ENCODE results near the gene GPC6.

Gene GPC6

DNA sequence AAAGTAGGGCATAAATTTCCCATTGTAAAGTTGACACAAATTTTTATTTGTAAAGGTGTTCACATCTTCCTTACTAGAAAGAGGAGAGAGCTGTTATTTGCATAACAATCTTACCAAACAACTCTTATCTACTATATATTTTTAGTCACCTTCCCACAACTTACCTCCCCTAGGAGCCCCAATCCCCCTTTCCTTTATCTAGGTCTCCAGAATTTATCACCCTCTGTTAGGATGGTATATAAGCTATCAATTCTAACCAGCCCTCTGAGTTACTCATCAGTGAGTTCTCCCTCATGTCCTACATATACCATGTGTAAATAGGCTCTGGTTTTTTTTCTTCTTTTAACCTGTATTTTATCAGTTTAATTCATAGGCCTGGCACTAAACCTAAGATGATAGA lies 1190.7 kb downstream of the GPC6 start:
- no peak overlapping the region for H4K12ac ChIP-seq (ENCODE audit: low read depth, low read length)
- H3K4me2 ChIP-seq (ENCODE audit: low read length), result no peak overlapping the region
- H2AK5ac ChIP-seq (ENCODE audit: low read length), result no peak overlapping the region
- no peak overlapping the region for H3K4me3 ChIP-seq (ENCODE audit: low read depth, low read length)
- no peak overlapping the region for H2BK120ac ChIP-seq (ENCODE audit: insufficient read depth, low read length, poor library complexity)
- no peak overlapping the region for H2BK5ac ChIP-seq (ENCODE audit: low read depth, low read length, poor library complexity)
- no peaks in the 10 kb centered on the region for H3K79me1 ChIP-seq (ENCODE audit: low read length)
- no peak overlapping the region for H3K14ac ChIP-seq (ENCODE audit: low read length)
- peaks cover 2% of the 10 kb centered on the region for H3K9me3 ChIP-seq (ENCODE audit: insufficient read depth, low read depth, low read length)
- H4K8ac ChIP-seq (ENCODE audit: low read depth, low read length), result no peak overlapping the region
- no peak overlapping the region for H3K9ac ChIP-seq (ENCODE audit: low read length)
- no peak overlapping the region for H2AFZ ChIP-seq (ENCODE audit: insufficient read depth, low read length, poor library complexity)
- no peak overlapping the region for H3K18ac ChIP-seq (ENCODE audit: low read length)
- H3K23ac ChIP-seq (ENCODE audit: low read length), result no peak overlapping the region
- no peak for DNase-seq
- H3K36me3 ChIP-seq (ENCODE audit: control insufficient read depth in 1 of 2, insufficient read depth in 2 of 2, low read length in 2 of 2), result no peaks in the 10 kb centered on the region
- no peak overlapping the region for H4K91ac ChIP-seq (ENCODE audit: low read depth, low read length)
- no peak overlapping the region for H3K27ac ChIP-seq (ENCODE audit: low read depth, low read length)
- no peak overlapping the region for H3K4ac ChIP-seq (ENCODE audit: low read depth, low read length)
- H3K4me1 ChIP-seq (ENCODE audit: control insufficient read depth in 1 of 2, insufficient read depth in 2 of 2, low read length in 2 of 2), result no peaks in the 10 kb centered on the region
- no peaks in the 10 kb centered on the region for H3K27me3 ChIP-seq (ENCODE audit: insufficient read depth, low read length)
- H3K79me2 ChIP-seq (ENCODE audit: control insufficient read depth, insufficient read depth, low read length, poor library complexity), result no peaks in the 10 kb centered on the region
- H2BK12ac ChIP-seq (ENCODE audit: low read length), result no peak overlapping the region

DNA sequence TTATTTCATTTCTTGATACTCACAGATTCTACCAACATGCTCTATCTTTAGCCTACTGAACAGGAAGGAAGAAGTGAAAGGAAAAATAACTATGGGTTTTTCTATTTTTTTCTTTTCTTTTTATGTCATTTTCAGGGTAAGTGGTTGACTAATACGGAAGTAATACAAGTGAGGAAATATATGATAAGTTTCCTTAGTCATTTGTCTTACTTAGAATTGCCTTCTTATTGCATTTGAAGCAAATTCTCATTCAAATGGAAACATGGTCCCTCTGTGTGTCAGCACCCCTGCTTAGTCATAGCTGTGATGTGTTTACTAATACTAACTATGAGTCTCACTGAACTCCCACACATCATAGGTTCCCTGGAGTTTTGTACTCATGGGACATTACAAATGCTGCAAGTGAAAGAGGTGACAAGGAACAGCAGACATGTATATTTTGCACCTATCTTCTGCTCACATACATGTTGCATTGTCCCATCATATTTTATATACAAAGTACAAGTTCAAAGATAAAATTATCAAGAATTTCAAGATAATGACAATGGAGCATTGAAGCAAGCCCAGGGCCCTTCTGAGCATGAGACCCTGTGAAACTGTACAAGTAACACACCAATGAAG lies 1192.8 kb downstream of the GPC6 start:
- Histone ChIP-seq H3K79me1 (ENCODE audit: low read length) (no peaks in the 10 kb centered on the region), H2AK5ac (ENCODE audit: low read length) (no peak overlapping the region), H2BK5ac (ENCODE audit: low read depth, low read length, poor library complexity) (no peak overlapping the region), H3K36me3 (ENCODE audit: control insufficient read depth in 1 of 2, insufficient read depth in 2 of 2, low read length in 2 of 2) (no peaks in the 10 kb centered on the region), H3K27ac (ENCODE audit: low read depth, low read length) (no peak overlapping the region), H3K79me2 (ENCODE audit: control insufficient read depth, insufficient read depth, low read length, poor library complexity) (no peaks in the 10 kb centered on the region), H3K27me3 (ENCODE audit: insufficient read depth, low read length) (no peaks in the 10 kb centered on the region), H3K4me3 (ENCODE audit: low read depth, low read length) (no peak overlapping the region), H3K4me2 (ENCODE audit: low read length) (no peak overlapping the region), H2BK12ac (ENCODE audit: low read length) (no peak overlapping the region), H3K23ac (ENCODE audit: low read length) (no peak overlapping the region), H3K9me3 (ENCODE audit: insufficient read depth, low read depth, low read length) (peaks cover 2% of the 10 kb centered on the region), H2BK120ac (ENCODE audit: insufficient read depth, low read length, poor library complexity) (no peak overlapping the region), H3K4ac (ENCODE audit: low read depth, low read length) (no peak overlapping the region), H3K4me1 (ENCODE audit: control insufficient read depth in 1 of 2, insufficient read depth in 2 of 2, low read length in 2 of 2) (no peaks in the 10 kb centered on the region), H2AFZ (ENCODE audit: insufficient read depth, low read length, poor library complexity) (no peak overlapping the region), H4K8ac (ENCODE audit: low read depth, low read length) (no peak overlapping the region), H4K12ac (ENCODE audit: low read depth, low read length) (no peak overlapping the region), H3K9ac (ENCODE audit: low read length) (no peak overlapping the region), H3K14ac (ENCODE audit: low read length) (no peak overlapping the region), H3K18ac (ENCODE audit: low read length) (no peak overlapping the region), H4K91ac (ENCODE audit: low read depth, low read length) (no peak overlapping the region)
- WGBS (ENCODE audit: extremely low coverage, insufficient coverage, insufficient read length), result no CpG with 5 or more reads among the region's 1 CpG
- no peak for DNase-seq

DNA sequence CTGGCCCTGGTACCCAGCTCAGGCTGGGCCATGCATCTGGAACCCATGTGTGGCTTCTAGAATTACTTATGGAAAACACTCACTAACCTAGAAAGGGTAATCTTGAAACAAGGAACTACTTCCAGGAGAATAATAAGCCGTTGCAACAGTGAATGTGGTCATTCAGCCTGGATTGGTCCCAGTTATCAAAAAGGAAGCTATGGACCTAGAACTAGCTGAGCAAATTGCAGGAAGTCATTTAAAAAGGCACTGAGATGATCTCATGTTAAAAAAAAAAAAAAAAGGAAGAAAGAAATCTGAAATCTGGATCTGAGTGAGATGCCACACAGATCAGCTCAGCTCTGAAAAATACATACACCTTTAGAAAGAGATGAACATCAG lies 1193.3 kb downstream of the GPC6 start:
- H3K4me3 ChIP-seq (ENCODE audit: low read depth, low read length), result no peak overlapping the region
- H3K23ac ChIP-seq (ENCODE audit: low read length), result no peak overlapping the region
- no peak overlapping the region for H4K8ac ChIP-seq (ENCODE audit: low read depth, low read length)
- no peak overlapping the region for H2BK120ac ChIP-seq (ENCODE audit: insufficient read depth, low read length, poor library complexity)
- no peak overlapping the region for H2AFZ ChIP-seq (ENCODE audit: insufficient read depth, low read length, poor library complexity)
- H3K27me3 ChIP-seq (ENCODE audit: insufficient read depth, low read length), result no peaks in the 10 kb centered on the region
- H3K79me1 ChIP-seq (ENCODE audit: low read length), result no peaks in the 10 kb centered on the region
- no peak overlapping the region for H2AK5ac ChIP-seq (ENCODE audit: low read length)
- no peak overlapping the region for H3K27ac ChIP-seq (ENCODE audit: low read depth, low read length)
- H3K79me2 ChIP-seq (ENCODE audit: control insufficient read depth, insufficient read depth, low read length, poor library complexity), result no peaks in the 10 kb centered on the region
- H2BK12ac ChIP-seq (ENCODE audit: low read length), result no peak overlapping the region
- H3K9me3 ChIP-seq (ENCODE audit: insufficient read depth, low read depth, low read length), result peaks cover 2% of the 10 kb centered on the region
- no peak overlapping the region for H3K18ac ChIP-seq (ENCODE audit: low read length)
- no peak overlapping the region for H3K4ac ChIP-seq (ENCODE audit: low read depth, low read length)
- H3K4me1 ChIP-seq (ENCODE audit: control insufficient read depth in 1 of 2, insufficient read depth in 2 of 2, low read length in 2 of 2), result no peaks in the 10 kb centered on the region
- no peak overlapping the region for H3K9ac ChIP-seq (ENCODE audit: low read length)
- WGBS (ENCODE audit: extremely low coverage, insufficient coverage, insufficient read length), result no CpG with 5 or more reads among the region's 1 CpG
- no peak overlapping the region for H3K14ac ChIP-seq (ENCODE audit: low read length)
- H4K91ac ChIP-seq (ENCODE audit: low read depth, low read length), result no peak overlapping the region
- no peak overlapping the region for H2BK5ac ChIP-seq (ENCODE audit: low read depth, low read length, poor library complexity)
- no peak overlapping the region for H3K4me2 ChIP-seq (ENCODE audit: low read length)
- DNase-seq, result no peak
- H3K36me3 ChIP-seq (ENCODE audit: control insufficient read depth in 1 of 2, insufficient read depth in 2 of 2, low read length in 2 of 2), result peaks cover 0 to under 1% of the 10 kb centered on the region in 2 experiments
- H4K12ac ChIP-seq (ENCODE audit: low read depth, low read length), result no peak overlapping the region

DNA sequence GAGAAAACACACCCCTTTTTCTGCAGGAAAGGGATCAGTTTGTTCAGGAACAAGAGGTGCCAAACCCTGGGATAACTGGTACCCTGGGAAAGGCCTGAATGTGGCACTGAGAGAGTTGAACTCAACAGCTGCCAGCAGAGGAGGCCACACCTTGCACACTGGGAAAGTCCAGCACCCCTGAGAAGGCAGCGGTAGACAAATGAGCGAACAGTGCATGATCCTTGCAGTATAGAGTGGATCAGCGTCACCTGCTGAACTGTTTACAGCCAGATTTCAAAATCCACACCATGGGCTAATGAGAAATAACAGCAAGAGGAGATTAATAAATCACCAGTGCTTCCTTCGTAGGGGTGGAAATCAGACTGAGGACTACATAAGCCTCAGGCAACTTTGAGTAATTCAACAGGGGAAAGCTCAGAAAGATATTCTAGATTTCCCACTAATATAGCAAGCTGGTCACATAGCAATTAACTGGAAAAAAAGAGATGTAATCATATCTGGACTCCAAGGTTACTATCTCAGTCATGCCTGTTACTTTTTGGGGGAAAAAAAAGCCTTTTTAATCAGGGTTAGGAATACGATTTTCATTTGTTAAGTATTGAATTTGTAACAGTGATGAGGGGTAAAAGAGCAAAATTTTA lies 1200.8 kb downstream of the GPC6 start:
- no peak for DNase-seq
- H2BK5ac ChIP-seq (ENCODE audit: low read depth, low read length, poor library complexity), result no peak overlapping the region
- H2AK5ac ChIP-seq (ENCODE audit: low read length), result no peak overlapping the region
- no peaks in the 10 kb centered on the region for H3K4me1 ChIP-seq (ENCODE audit: control insufficient read depth in 1 of 2, insufficient read depth in 2 of 2, low read length in 2 of 2)
- H3K79me1 ChIP-seq (ENCODE audit: low read length), result no peaks in the 10 kb centered on the region
- no peak overlapping the region for H3K4me3 ChIP-seq (ENCODE audit: low read depth, low read length)
- H3K4ac ChIP-seq (ENCODE audit: low read depth, low read length), result no peak overlapping the region
- H3K4me2 ChIP-seq (ENCODE audit: low read length), result no peak overlapping the region
- H3K9me3 ChIP-seq (ENCODE audit: insufficient read depth, low read depth, low read length), result no peaks in the 10 kb centered on the region
- H4K8ac ChIP-seq (ENCODE audit: low read depth, low read length), result no peak overlapping the region
- H3K27ac ChIP-seq (ENCODE audit: low read depth, low read length), result no peak overlapping the region
- no peak overlapping the region for H2BK12ac ChIP-seq (ENCODE audit: low read length)
- H3K18ac ChIP-seq (ENCODE audit: low read length), result no peak overlapping the region
- no peak overlapping the region for H2AFZ ChIP-seq (ENCODE audit: insufficient read depth, low read length, poor library complexity)
- no CpG with 5 or more reads among the region's 5 CpGs for WGBS (ENCODE audit: extremely low coverage, insufficient coverage, insufficient read length)
- H3K79me2 ChIP-seq (ENCODE audit: control insufficient read depth, insufficient read depth, low read length, poor library complexity), result no peaks in the 10 kb centered on the region
- no peak overlapping the region for H3K14ac ChIP-seq (ENCODE audit: low read length)
- H3K27me3 ChIP-seq (ENCODE audit: insufficient read depth, low read length), result no peaks in the 10 kb centered on the region
- no peak overlapping the region for H2BK120ac ChIP-seq (ENCODE audit: insufficient read depth, low read length, poor library complexity)
- no peak overlapping the region for H3K9ac ChIP-seq (ENCODE audit: low read length)
- no peak overlapping the region for H3K23ac ChIP-seq (ENCODE audit: low read length)
- H4K12ac ChIP-seq (ENCODE audit: low read depth, low read length), result no peak overlapping the region
- H3K36me3 ChIP-seq (ENCODE audit: control insufficient read depth in 1 of 2, insufficient read depth in 2 of 2, low read length in 2 of 2), result peaks cover 0 to 2% of the 10 kb centered on the region in 2 experiments
- H4K91ac ChIP-seq (ENCODE audit: low read depth, low read length), result no peak overlapping the region
